ENCODE results near the gene CHCT1.
"Not testable (repeated sequence)": the region's sequence is repeated elsewhere in the genome, so short reads cannot be mapped to it uniquely, and the experiment has no call there.

DNA sequence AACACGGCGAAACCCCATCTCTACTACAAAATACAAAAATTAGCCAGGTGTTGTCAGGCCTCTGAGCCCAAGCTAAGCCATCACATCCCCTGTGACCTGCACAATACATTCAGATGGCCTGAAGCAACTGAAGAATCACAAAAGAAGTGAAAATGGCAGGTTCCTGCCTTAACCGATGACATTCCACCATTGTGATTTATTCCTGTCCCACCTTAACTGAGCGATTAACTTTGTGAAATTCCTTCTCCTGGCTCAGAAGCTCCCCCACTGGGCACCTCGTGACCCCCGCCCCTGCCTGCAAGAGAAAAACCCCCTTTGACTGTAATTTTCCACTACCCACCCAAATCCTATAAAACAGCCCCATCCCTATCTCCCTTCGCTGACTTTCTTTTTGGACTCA lies 37.4 kb upstream of the CHCT1 start:
- TF ChIP-seq, protein P1, sequence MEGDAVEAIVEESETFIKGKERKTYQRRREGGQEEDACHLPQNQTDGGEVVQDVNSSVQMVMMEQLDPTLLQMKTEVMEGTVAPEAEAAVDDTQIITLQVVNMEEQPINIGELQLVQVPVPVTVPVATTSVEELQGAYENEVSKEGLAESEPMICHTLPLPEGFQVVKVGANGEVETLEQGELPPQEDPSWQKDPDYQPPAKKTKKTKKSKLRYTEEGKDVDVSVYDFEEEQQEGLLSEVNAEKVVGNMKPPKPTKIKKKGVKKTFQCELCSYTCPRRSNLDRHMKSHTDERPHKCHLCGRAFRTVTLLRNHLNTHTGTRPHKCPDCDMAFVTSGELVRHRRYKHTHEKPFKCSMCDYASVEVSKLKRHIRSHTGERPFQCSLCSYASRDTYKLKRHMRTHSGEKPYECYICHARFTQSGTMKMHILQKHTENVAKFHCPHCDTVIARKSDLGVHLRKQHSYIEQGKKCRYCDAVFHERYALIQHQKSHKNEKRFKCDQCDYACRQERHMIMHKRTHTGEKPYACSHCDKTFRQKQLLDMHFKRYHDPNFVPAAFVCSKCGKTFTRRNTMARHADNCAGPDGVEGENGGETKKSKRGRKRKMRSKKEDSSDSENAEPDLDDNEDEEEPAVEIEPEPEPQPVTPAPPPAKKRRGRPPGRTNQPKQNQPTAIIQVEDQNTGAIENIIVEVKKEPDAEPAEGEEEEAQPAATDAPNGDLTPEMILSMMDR (IDR thresholded peaks at IDR 0.05): not testable (repeated sequence)
- TF ChIP-seq POLR2AphosphoS5 (IDR thresholded peaks at IDR 0.05; ENCODE audit: low read depth, low read length); ELF1 (IDR thresholded peaks at IDR 0.05); EP300 (IDR thresholded peaks at IDR 0.05; ENCODE audit: borderline replicate concordance in 1 of 2, low read depth in 1 of 2, low read length in 1 of 2); YY1 (IDR thresholded peaks at IDR 0.05; ENCODE audit: low read depth); RAD21 (IDR thresholded peaks at IDR 0.05; ENCODE audit: low read length); CHD2 (IDR thresholded peaks at IDR 0.05; ENCODE audit: low read length, partially characterized antibody); MEF2A (IDR thresholded peaks at IDR 0.05; ENCODE audit: borderline replicate concordance, low read depth); RFX5 (IDR thresholded peaks at IDR 0.05; ENCODE audit: low read length); SMC3 (IDR thresholded peaks at IDR 0.05; ENCODE audit: low read depth, low read length): not testable (repeated sequence)
- TF ChIP-seq, protein P2, sequence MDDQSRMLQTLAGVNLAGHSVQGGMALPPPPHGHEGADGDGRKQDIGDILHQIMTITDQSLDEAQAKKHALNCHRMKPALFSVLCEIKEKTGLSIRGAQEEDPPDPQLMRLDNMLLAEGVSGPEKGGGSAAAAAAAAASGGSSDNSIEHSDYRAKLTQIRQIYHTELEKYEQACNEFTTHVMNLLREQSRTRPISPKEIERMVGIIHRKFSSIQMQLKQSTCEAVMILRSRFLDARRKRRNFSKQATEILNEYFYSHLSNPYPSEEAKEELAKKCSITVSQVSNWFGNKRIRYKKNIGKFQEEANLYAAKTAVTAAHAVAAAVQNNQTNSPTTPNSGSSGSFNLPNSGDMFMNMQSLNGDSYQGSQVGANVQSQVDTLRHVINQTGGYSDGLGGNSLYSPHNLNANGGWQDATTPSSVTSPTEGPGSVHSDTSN (IDR thresholded peaks at IDR 0.05): not testable (repeated sequence)
- TF ChIP-seq, protein P3, sequence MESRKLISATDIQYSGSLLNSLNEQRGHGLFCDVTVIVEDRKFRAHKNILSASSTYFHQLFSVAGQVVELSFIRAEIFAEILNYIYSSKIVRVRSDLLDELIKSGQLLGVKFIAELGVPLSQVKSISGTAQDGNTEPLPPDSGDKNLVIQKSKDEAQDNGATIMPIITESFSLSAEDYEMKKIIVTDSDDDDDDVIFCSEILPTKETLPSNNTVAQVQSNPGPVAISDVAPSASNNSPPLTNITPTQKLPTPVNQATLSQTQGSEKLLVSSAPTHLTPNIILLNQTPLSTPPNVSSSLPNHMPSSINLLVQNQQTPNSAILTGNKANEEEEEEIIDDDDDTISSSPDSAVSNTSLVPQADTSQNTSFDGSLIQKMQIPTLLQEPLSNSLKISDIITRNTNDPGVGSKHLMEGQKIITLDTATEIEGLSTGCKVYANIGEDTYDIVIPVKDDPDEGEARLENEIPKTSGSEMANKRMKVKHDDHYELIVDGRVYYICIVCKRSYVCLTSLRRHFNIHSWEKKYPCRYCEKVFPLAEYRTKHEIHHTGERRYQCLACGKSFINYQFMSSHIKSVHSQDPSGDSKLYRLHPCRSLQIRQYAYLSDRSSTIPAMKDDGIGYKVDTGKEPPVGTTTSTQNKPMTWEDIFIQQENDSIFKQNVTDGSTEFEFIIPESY (IDR thresholded peaks at IDR 0.05; ENCODE audit: borderline replicate concordance, low read depth): not testable (repeated sequence)
- TF ChIP-seq, protein P4, sequence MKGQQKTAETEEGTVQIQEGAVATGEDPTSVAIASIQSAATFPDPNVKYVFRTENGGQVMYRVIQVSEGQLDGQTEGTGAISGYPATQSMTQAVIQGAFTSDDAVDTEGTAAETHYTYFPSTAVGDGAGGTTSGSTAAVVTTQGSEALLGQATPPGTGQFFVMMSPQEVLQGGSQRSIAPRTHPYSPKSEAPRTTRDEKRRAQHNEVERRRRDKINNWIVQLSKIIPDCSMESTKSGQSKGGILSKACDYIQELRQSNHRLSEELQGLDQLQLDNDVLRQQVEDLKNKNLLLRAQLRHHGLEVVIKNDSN (IDR thresholded peaks at IDR 0.05; ENCODE audit: borderline replicate concordance, low read depth): not testable (repeated sequence)
- TF ChIP-seq, protein P5, sequence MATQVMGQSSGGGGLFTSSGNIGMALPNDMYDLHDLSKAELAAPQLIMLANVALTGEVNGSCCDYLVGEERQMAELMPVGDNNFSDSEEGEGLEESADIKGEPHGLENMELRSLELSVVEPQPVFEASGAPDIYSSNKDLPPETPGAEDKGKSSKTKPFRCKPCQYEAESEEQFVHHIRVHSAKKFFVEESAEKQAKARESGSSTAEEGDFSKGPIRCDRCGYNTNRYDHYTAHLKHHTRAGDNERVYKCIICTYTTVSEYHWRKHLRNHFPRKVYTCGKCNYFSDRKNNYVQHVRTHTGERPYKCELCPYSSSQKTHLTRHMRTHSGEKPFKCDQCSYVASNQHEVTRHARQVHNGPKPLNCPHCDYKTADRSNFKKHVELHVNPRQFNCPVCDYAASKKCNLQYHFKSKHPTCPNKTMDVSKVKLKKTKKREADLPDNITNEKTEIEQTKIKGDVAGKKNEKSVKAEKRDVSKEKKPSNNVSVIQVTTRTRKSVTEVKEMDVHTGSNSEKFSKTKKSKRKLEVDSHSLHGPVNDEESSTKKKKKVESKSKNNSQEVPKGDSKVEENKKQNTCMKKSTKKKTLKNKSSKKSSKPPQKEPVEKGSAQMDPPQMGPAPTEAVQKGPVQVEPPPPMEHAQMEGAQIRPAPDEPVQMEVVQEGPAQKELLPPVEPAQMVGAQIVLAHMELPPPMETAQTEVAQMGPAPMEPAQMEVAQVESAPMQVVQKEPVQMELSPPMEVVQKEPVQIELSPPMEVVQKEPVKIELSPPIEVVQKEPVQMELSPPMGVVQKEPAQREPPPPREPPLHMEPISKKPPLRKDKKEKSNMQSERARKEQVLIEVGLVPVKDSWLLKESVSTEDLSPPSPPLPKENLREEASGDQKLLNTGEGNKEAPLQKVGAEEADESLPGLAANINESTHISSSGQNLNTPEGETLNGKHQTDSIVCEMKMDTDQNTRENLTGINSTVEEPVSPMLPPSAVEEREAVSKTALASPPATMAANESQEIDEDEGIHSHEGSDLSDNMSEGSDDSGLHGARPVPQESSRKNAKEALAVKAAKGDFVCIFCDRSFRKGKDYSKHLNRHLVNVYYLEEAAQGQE (IDR thresholded peaks at IDR 0.05; ENCODE audit: low read depth, low read length): not testable (repeated sequence)
